GM21529 (cell line): ENCODE measurements around the gene SLCO3A1.

Source experiments
- ATAC-seq: cut with Tn5 transposase; IDR thresholded peaks from one replicate; pipeline ENCODE4 v1.9.1; 2021; ENCODE audit not compliant: unreplicated experiment

Gene SLCO3A1

DNA sequence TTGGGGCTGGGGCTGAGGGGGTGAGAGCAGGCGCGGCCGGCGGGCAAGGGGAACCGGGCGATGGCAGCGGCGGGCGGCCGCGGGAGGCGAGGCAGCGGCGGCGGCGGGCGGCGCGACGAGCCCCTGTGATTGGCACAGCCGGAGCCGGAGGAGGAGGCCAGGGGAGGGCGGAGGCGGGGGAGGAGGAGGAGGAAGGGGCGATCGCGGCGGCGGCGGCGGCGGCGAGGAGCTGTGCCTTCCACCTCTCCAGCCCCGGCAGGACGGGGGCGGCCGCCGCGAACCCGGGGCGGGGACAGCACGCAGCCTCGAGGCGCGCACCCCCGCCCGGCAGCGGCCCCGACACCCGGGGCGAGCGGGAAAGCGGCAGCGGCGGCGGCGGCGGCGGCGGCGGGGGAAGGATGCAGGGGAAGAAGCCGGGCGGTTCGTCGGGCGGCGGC lies at the start of gene SLCO3A1:
SLCO3A1 (plus strand) TSS at position 198 of the 437 bp plus-strand sequence.
- peak; percentile 17 for ATAC-seq

DNA sequence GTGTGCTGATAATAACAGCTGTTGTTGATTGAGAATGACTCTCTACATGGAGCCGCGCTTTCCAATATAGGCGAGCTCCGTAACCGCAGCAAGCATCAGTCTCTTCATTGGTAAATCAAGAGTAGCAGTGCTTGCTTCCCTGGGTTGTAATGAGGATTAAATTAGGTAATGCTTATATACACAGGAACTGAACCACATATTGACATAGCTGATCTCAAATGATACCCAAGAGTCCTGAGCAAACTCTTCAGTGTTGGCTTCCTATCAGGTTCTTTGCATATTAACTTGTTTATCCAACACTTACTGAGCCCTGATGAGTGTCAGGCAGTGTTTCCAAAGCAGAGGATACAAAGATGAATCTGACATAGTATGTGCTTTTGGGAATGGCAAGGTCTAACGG lies 46.4 kb upstream of the SLCO3A1 start:
- no peak for ATAC-seq

GRCh38 chr15:91813924-91814323 lies 39.6 kb upstream of the SLCO3A1 start:
- ATAC-seq, result no peak

GRCh38 chr15:91816942-91817341 lies 36.6 kb upstream of the SLCO3A1 start:
- no peak for ATAC-seq

GRCh38 chr15:91821458-91821857 lies 32.0 kb upstream of the SLCO3A1 start:
- ATAC-seq, result no peak

DNA sequence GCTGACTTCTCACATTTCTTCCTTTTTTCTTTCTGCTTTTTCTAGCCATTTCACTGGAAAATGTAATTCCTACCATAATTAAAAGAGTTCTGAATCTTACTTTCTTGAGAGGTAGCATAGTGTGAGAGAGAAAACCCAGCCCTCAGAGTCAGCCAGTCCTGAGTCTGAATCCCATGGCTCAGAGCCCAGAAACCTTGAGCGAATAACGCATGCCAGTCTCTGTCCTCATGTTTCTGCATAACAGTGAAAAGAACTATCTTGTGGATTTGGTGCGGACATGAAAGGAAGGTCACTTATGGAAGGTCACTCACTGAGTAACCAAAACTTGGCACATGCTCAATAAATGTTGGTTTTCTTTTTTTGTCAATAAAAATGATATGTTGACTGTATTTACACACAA lies 29.3 kb upstream of the SLCO3A1 start:
- no peak for ATAC-seq

DNA sequence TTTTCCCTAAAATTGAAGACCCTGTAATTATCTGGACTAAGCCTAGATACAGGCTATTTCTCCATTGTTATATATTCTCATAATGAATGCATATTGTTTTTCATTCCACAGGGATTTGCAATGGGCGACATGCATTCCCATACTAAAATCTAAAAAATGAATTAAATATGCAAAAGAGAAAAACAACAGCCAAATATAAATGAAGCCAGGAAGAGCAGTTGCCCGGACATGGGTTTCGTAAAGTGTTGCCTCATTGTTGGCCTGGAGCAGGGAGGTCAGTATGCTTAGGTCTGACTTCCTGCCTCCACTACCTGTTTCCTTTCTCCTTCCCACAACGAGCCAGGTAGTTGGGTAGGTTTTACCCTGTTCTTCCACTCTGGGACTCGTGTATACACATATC lies 27.1 kb upstream of the SLCO3A1 start:
- ATAC-seq, result no peak

DNA sequence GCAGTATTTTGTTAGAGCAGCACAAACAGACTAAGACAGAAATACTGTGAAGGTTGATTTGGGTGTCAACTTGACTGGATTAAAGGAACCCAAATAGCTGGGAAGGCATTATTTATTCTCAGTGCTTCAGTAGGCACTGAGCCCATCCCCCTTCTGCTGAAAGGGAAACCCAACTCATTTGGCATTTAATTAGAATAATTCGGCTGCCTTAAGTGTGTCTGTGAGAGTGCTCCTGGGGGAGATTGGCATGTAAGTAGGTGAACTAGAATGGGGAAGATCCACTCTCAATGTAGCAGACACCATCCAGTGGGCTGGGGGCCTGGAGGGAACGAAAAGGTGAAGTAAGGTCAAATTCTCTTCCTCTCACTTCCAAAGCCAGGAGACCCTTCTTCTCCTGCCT lies 20.5 kb upstream of the SLCO3A1 start:
- ATAC-seq, result no peak

DNA sequence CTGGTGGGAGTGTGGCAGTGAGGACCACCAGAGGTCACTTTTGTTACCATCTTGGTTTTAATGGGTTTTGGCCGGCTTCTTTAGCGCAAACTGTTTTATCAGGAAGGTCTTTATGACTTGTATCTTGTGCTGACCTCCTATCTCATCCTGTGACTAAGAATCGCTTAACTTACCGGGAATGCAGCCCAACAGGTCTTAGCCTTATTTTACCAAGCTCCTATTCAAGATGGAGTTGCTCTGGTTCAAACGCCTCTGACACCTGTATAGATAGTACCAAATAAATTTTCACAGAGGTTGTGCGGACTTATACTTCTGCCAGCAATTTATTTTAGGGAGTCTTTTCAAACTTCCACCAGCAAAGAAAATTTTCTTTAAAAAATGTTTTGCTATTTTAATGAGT lies 13.6 kb upstream of the SLCO3A1 start:
- ATAC-seq, result no peak

DNA sequence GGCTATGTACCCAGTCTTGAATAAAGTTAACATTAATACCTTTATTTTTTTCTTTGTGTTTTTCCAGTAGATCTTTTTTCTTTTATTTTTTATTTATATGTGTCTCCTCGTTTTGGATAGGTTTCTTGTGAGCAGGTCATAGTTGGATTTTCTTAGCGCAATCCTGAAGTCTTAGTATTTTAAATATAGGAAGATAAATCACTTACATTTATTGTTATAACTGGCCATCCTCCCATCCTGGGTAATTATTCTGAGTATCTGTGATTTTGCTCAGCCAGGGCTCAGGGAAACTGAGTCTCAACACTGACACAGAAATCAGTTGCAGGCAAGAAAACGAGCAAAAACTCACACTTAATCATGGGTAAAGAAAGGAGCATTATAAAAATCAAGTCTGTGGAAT lies 11.6 kb upstream of the SLCO3A1 start:
- no peak for ATAC-seq

DNA sequence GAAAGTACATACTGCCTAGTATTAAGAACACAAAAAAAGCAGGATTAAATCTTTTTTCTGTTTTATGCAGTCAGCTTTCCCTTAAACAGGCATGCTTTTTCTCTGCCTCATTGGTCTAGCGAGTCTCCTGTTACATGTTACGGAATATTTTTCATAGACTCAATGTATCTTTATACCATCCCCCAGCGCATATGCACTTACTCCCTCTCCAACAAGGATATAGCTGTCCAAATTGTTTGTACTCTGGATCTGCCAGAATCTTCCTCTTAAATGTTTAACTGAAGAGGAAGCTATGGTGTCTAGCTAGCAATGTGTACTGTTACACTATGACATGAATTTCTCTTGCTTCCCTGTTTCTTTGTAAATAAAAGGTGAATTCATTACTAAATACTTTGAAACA lies 9.2 kb upstream of the SLCO3A1 start:
- no peak for ATAC-seq

- no peak for ATAC-seq
Observed at GRCh38 chr15:91844928-91845327, 8.6 kb upstream of the SLCO3A1 start.

DNA sequence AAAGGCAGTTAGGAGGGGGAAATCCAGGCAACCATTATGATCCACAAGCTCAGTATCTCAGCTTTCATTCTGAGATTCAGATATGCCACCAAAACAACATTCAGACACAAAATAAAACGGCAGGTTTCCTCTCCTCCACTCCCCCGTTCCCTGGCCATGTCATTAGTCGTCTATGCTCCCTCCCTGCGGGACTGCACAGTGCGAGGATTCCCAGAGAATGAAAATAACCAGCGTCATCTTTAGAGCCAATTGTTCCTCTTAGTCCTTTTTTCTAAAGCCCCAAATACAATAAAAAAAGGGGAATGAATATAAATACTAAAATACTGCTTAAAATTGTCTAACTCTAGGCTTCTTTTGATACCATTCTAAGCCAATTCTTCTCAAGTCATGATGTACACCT lies 7.8 kb upstream of the SLCO3A1 start:
- no peak for ATAC-seq

DNA sequence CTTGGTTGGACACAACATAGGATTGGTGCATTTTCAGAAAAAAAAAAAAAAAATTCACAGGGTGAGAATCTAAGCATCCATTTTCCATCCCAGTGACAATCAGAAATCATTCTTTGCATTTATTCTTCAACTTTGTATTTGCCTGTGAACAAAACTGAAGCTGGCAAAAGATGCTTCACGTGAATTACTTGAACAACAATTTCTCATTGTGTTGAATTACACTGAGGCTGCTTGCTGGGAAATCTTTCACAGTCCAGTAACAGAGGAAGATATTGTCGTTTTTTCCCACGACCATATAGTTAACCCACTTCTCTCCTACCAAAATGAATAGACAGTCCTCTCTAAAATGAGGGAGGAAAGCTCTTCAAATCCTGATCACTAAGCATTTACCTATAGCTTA lies 4.3 kb upstream of the SLCO3A1 start:
- no peak for ATAC-seq

DNA sequence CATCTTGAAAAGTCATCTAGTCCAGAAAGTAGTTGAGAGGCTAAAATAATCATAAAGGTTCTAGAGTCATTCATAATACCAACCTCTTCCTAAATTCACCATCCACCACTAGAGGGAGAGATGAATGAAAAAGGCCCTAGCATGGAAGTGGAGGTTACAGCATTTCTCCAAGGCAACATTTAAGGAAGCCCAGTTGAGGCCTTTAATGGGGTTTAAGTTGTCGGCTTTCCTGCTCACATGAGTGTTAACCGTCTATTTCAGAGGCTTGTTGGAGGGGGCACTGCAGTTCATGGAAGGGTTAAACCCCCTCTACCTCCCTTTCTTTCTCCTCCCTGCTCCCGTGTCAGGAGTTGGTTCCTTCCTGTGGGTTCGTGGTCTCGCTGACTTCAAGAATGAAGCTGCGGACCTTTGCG lies 3.8 kb upstream of the SLCO3A1 start:
- ATAC-seq, result no peak

GRCh38 chr15:91852741-91853510 lies 582 bp upstream of the SLCO3A1 start:
- ATAC-seq, result peak; percentile 45

DNA sequence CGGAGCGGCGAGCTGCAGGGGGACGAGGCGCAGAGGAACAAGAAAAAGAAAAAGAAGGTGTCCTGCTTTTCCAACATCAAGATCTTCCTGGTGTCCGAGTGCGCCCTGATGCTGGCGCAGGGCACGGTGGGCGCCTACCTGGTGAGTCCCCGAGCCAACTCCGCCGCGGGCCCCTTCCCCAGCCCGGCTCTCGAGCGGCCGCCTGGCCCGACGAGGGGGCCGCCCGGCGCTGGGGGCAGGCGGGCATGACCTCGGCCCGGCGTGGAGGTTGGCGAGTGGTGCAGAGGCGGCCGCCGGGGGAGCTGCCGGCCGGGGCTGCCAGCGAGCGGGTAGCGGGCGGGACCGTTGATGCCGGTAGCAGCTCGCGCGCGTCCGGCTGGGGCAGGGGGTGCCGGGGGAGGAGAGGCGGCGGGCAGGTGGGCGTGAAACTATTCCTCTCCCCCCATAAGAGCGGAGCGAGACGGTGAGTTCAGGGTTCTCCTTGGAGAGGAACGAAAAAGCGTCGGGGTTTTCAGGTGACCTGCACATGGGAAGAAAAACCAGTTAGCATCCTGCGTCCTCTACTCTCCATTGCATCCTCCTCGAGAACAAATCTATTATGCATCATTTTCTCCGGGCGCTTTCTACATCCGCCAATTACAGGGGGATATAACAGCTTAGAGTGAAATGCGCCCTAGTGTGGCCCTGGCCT lies 585 bp downstream of the SLCO3A1 start:
- no peak for ATAC-seq

DNA sequence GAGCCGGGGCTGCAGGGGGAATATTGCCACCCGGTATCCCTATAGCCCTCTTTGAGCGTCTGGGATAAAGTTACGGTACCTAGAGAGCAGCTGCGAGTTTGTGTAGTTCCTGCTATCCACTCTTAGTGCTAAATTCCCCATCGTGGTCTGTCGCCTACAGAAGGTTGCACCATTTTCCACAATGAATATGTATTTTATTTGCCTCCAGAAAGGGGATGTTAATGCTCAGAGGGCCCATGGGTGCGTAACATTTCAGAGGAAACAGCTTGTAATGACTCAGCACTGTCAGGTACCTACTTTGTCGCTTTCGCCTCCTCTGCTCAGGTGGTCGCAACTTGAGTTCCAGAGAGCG lies 1.1 kb downstream of the SLCO3A1 start:
- no peak for ATAC-seq

DNA sequence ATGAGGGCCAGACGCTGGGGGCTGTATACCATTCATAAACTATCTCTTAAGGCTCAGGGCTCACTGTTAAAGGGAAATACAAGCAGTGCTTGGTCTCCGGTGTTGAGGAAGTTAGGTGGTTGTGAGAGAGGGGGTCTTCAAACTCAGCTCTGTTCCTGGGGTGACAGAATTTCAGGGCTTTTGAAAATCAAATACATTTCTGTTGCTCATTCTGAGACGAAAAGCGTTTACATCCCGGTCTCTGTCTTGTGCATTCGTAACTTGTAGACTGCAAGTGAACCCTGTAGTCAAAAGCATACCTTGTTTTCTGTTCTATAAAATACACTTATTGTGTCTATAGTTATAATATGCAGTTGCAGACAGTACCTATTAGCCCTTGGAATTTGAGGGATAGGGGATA lies 1.7 kb downstream of the SLCO3A1 start:
- ATAC-seq, result no peak

DNA sequence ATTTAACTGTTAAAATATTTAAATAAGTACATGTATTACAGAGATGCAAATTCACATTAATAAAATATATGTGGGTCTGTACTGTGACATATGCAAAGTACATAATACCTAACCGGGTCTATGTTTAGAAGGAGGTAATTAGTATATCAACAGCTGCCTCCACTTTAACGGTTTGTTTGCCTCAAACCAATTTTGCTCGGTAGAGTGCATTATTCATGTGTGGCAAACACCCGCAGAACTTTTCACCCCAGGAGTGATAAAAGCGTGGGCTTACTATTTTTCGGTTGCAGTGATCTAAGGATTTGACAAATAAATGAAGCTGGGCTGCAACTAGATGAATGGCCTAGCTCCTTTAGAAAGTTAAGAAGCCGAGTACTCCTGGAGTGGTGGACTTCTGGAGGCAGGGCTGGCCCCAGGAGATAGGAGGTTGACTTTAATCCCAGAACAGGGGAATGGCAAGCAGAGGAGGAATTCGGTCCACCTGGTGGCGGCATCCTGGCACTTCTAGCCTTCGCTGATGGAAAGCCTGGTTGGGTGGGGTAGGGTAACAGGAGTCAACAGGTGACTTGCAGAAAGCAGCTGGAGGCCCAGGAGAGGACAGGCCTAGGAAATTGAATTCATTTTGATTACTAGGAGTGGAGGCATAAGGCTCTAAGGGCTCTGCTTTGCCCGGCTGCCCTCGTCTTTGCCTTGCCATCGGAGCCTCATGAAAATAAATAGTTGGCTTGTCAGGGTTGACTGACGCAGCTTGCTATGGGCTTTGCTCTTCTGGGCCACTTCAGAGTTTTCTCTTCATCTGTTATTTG lies 2.4 kb downstream of the SLCO3A1 start:
- ATAC-seq, result no peak

GRCh38 chr15:91857224-91857585 lies 3.7 kb downstream of the SLCO3A1 start:
- no peak for ATAC-seq

DNA sequence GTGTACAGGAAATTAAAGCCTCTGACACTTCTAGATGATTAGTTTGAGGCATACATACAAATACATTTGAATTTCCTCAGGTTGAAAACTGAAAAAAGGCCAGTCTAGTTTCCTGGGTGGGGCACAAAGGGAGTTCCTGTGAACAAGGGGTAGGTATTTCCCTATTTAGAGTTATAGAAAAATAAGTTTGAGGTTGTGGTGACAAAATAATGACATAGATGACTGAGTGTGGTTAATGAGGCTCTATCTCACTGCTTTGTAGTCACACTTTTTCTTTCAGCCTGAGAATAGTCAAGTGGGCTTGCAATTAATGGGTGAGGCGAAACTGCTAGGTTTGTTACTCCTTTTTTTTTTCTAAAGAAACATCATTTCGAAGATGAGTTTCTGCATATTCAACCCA lies 4.3 kb downstream of the SLCO3A1 start:
- ATAC-seq, result peak; percentile 59
